ENCODE results near the gene SPDL1.

DNA sequence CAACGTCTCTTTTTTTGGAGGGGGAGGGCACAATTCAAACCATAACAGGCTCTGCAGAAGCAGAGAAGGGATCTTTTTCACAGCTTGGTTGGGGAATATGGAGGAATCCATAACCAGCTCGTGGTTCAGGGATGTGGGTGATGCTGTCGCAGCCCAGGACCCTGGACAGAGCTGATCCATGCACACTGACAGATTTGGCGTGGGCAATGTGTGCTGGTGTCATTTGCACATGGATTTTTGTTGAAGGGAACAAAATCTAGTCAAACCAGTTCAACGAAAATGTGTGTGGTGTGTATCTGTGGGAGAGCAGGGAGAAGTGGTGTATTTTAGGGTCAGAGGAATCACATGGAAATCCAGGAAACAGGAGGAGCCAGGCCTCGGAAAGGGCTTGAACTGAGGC, 57.7 kb downstream of the SPDL1 start:
- TF ChIP-seq, protein P1, sequence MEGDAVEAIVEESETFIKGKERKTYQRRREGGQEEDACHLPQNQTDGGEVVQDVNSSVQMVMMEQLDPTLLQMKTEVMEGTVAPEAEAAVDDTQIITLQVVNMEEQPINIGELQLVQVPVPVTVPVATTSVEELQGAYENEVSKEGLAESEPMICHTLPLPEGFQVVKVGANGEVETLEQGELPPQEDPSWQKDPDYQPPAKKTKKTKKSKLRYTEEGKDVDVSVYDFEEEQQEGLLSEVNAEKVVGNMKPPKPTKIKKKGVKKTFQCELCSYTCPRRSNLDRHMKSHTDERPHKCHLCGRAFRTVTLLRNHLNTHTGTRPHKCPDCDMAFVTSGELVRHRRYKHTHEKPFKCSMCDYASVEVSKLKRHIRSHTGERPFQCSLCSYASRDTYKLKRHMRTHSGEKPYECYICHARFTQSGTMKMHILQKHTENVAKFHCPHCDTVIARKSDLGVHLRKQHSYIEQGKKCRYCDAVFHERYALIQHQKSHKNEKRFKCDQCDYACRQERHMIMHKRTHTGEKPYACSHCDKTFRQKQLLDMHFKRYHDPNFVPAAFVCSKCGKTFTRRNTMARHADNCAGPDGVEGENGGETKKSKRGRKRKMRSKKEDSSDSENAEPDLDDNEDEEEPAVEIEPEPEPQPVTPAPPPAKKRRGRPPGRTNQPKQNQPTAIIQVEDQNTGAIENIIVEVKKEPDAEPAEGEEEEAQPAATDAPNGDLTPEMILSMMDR (IDR thresholded peaks at IDR 0.05): no peak
- TF ChIP-seq EP300 (IDR thresholded peaks at IDR 0.05): no peak

All from ovary (tissue), 3 donors.